CD8-positive, alpha-beta memory T cell (primary cell): ENCODE results near the gene PRSS38. TPM values are rescaled to one million over a fixed set of nuclear protein-coding genes. Genes with fewer than 3 reads are reported as not detected.
"Not testable (repeated sequence)": the region's sequence is repeated elsewhere in the genome, so short reads cannot be mapped to it uniquely, and the experiment has no call there.

Experiments
- CTCF ChIA-PET: fragments of 350-600 bp; sonication (Branson Sonifier 250); formaldehyde crosslinking; loops from one replicate; lab custom pipeline; 2021; ENCODE audit warnings: antibody characterized with exemption; lab: Charles Lee
- POLR2A ChIA-PET: fragments of 350-600 bp; sonication (Branson Sonifier 250); formaldehyde crosslinking; loops from one replicate; lab custom pipeline; 2021; ENCODE audit warnings: antibody characterized with exemption; lab: Charles Lee
- DNase-seq, 5 donors: peaks; one replicate each; pipeline versions ENCODE4 v3.0.0 to v3.0.0-alpha.2; 2020 to 2022; ENCODE audit warnings: mixed read lengths in 1 of 5
- H3K27ac ChIP-seq: one replicate; pipeline ENCODE4 v1.7.0; 2013; ENCODE audit warnings: low read depth, mild to moderate bottlenecking, low read length, moderate library complexity
- H3K27me3 ChIP-seq: 2 replicates; pipeline ENCODE4 v1.7.0; 2013; ENCODE audit warnings: low read length, mild to moderate bottlenecking; ENCODE audit not compliant: insufficient read depth, poor library complexity, severe bottlenecking
- H3K36me3 ChIP-seq: 2 replicates; pipeline ENCODE4 v1.7.0; 2013; ENCODE audit warnings: mild to moderate bottlenecking, low read length, moderate library complexity; ENCODE audit not compliant: insufficient read depth
- H3K4me1 ChIP-seq: 2 replicates; pipeline ENCODE4 v1.7.0; 2013; ENCODE audit warnings: mild to moderate bottlenecking, low read length, moderate library complexity; ENCODE audit not compliant: insufficient read depth
- H3K4me3 ChIP-seq: 2 replicates; pipeline ENCODE4 v1.7.0; 2013; ENCODE audit warnings: mild to moderate bottlenecking, low read length
- H3K9me3 ChIP-seq: 2 replicates; pipeline ENCODE4 v1.7.0; 2013; ENCODE audit warnings: mild to moderate bottlenecking, low read length
- H3K27ac Mint-ChIP-seq, 8 donors: one replicate each; pipeline ENCODE4 v1.8.0; 2020 to 2021; ENCODE audit warnings: mixed read lengths in 8 of 8, mild to moderate bottlenecking in 6 of 8, inconsistent platforms in 3 of 8, moderate library complexity in 3 of 8
- H3K27me3 Mint-ChIP-seq, 2 donors: one replicate each; pipeline ENCODE4 v1.8.0; 2020 to 2021; ENCODE audit warnings: mixed read lengths in 2 of 2, mild to moderate bottlenecking in 1 of 2, moderate library complexity in 1 of 2
- H3K36me3 Mint-ChIP-seq, 3 donors: one replicate each; pipeline ENCODE4 v1.8.0; 2020 to 2021; ENCODE audit warnings: mixed read lengths in 3 of 3, inconsistent platforms in 1 of 3, mild to moderate bottlenecking in 1 of 3
- H3K4me1 Mint-ChIP-seq, 3 donors: one replicate each; pipeline ENCODE4 v1.8.0; 2020 to 2021; ENCODE audit warnings: mixed read lengths in 3 of 3, inconsistent platforms in 1 of 3, mild to moderate bottlenecking in 1 of 3
- H3K4me3 Mint-ChIP-seq, 7 donors: one replicate each; pipeline ENCODE4 v1.8.0; 2020 to 2021; ENCODE audit warnings: mixed read lengths in 7 of 7, mild to moderate bottlenecking in 6 of 7, moderate library complexity in 4 of 7, inconsistent platforms in 2 of 7
- H3K9me3 Mint-ChIP-seq, 5 donors: one replicate each; pipeline ENCODE4 v1.8.0; 2020 to 2022; ENCODE audit warnings: mixed read lengths in 5 of 5, mild to moderate bottlenecking in 3 of 5, moderate library complexity in 2 of 5, inconsistent platforms in 1 of 5
- polyA plus RNA-seq: library from polyadenylated mRNA; unstranded; fragments of 300-500 nt; fragmentation: Illumina TruSeq; gene quantifications from one replicate; pipeline ENCODE4 v1.2.3, GENCODE V29; 2021
- total RNA-seq, 2 experiments: library from RNA; stranded (reverse); gene quantifications; one replicate each; pipeline ENCODE4 v1.2.3, GENCODE V29; 2021

Gene PRSS38
- total and polyA plus RNA-seq, 3 experiments from 2014 or later: not detected

GRCh38 chr1:227854189-227854588, 38.7 kb downstream of the PRSS38 start:
- H3K27me3 ChIP-seq: no peaks in the 10 kb centered on the region
- no peak overlapping the region for H3K27ac ChIP-seq
- H3K27me3 Mint-ChIP-seq: peaks cover 8 to 13% of the 10 kb centered on the region in 2 donors
- H3K4me3 ChIP-seq: no peak overlapping the region
- H3K36me3 Mint-ChIP-seq: peaks cover 0 to 1% (median 0%) of the 10 kb centered on the region in 3 donors
- ChIA-PET POLR2A (no interaction called here), CTCF (no interaction called here)
- DNase-seq: no peak
- H3K9me3 Mint-ChIP-seq: peaks cover 0 to under 1% (median under 1%) of the 10 kb centered on the region in 5 donors
- no peaks in the 10 kb centered on the region for H3K4me1 ChIP-seq
- H3K9me3 ChIP-seq: no peaks in the 10 kb centered on the region
- H3K4me3 Mint-ChIP-seq: no peak overlapping the region
- no peaks in the 10 kb centered on the region for H3K4me1 Mint-ChIP-seq
- no peak overlapping the region for H3K27ac Mint-ChIP-seq
- no peaks in the 10 kb centered on the region for H3K36me3 ChIP-seq

DNA sequence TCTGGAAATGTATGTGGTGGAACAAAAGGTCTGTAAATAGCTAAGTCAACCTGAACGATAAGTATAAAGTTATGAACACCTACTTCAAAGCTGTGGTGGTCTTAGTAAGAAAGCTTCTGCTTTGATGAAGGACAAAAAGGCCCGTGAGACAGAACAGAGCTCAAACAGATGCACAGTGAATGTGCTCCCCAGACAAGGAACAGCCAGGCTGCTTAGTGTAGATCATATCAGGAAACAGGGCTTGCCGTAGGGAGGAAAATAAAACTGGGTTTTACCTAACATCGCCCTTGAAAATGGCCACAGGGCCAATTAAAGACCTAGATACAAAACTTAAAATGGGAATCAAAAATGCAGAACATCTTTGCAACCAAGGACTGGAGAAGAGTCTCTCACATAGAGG, 40.2 kb downstream of the PRSS38 start:
- H3K4me3 Mint-ChIP-seq: no peak overlapping the region

GRCh38 chr1:227856147-227856858, 40.8 kb downstream of the PRSS38 start:
- Histone ChIP-seq H3K4me1 (no peaks in the 10 kb centered on the region), H3K4me3 (no peak overlapping the region), H3K36me3 (no peaks in the 10 kb centered on the region), H3K9me3 (no peaks in the 10 kb centered on the region), H3K27ac (no peak overlapping the region), H3K27me3 (no peaks in the 10 kb centered on the region)
- POLR2A ChIA-PET: no interaction called here
- Mint-ChIP-seq H3K4me1 (no peaks in the 10 kb centered on the region), H3K27me3 (peaks cover 8 to 13% of the 10 kb centered on the region in 2 donors), H3K36me3 (peaks cover 0 to 3% (median 0%) of the 10 kb centered on the region in 3 donors), H3K9me3 (no peaks in the 10 kb centered on the region), H3K4me3 (no peak overlapping the region), H3K27ac (no peak overlapping the region)
- DNase-seq: no peak
- CTCF ChIA-PET: no interaction called here

More for the DNA sequence above, 40.2 kb downstream of the PRSS38 start:
- POLR2A ChIA-PET: no interaction called here
- Histone ChIP-seq H3K27me3 (no peaks in the 10 kb centered on the region), H3K36me3 (no peaks in the 10 kb centered on the region), H3K4me1 (no peaks in the 10 kb centered on the region), H3K4me3 (no peak overlapping the region), H3K9me3 (no peaks in the 10 kb centered on the region), H3K27ac (no peak overlapping the region)
- no peak for DNase-seq
- CTCF ChIA-PET: no interaction called here
- Mint-ChIP-seq H3K27ac (no peak overlapping the region), H3K9me3 (no peaks in the 10 kb centered on the region), H3K4me1 (no peaks in the 10 kb centered on the region), H3K36me3 (peaks cover 0 to 2% (median 0%) of the 10 kb centered on the region in 3 donors), H3K27me3 (peaks cover 8 to 13% of the 10 kb centered on the region in 2 donors)

GRCh38 chr1:227864882-227865281, 49.4 kb downstream of the PRSS38 start:
- no peak for DNase-seq
- Mint-ChIP-seq H3K27ac (peak overlapping the region in 1 of 8 donors; percentile 86), H3K36me3 (peaks cover 0 to 13% (median 3%) of the 10 kb centered on the region in 3 donors), H3K4me1 (peaks cover 8 to 15% (median 9%) of the 10 kb centered on the region in 3 donors), H3K9me3 (peaks cover 7 to 16% (median 10%) of the 10 kb centered on the region in 5 donors), H3K4me3 (no peak overlapping the region), H3K27me3 (peaks cover 0 to 2% of the 10 kb centered on the region in 2 donors)
- ChIA-PET POLR2A (no interaction called here), CTCF (no interaction called here)
- Histone ChIP-seq H3K27ac (no peak overlapping the region), H3K9me3 (peaks cover 3% of the 10 kb centered on the region), H3K27me3 (no peaks in the 10 kb centered on the region), H3K36me3 (no peaks in the 10 kb centered on the region), H3K4me1 (peaks cover 8% of the 10 kb centered on the region), H3K4me3 (no peak overlapping the region)

GRCh38 chr1:227869279-227869842, 53.9 kb downstream of the PRSS38 start:
- CTCF ChIA-PET: no interaction called here

DNA sequence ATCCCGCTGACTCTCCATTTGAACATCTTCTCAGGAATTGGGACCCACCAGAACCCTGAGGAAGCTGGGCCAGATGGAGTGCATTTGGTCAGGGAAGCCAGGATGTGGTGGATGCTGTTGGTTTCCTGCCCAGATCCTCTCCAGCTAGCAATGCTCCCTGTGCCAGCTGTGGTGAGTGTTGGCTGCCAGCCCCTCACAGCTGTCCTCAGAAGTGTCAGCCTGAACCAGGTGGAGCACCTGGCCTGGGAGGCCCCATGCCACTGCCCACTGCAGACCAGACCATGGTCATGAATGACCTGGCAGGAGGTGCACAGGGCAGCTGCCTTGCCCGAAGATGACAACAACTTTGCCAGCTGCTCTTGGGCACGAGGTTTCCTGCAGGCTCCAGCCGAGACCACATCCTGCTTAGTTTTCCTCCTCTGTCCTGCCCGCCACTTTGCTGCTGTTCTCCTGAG, 54.4 kb downstream of the PRSS38 start:
- Mint-ChIP-seq H3K27me3 (peaks cover 8 to 14% of the 10 kb centered on the region in 2 donors), H3K36me3 (peaks cover 0 to 12% (median 0%) of the 10 kb centered on the region in 3 donors), H3K27ac (peak overlapping the region in 3 of 8 donors; percentile 20 to 52 (median 45)), H3K4me3 (peak overlapping the region in 6 of 7 donors; percentile 53 to 73 (median 66)), H3K9me3 (peaks cover 0 to 10% (median 3%) of the 10 kb centered on the region in 5 donors), H3K4me1 (peaks cover 28 to 37% (median 36%) of the 10 kb centered on the region in 3 donors)
- H3K4me3 ChIP-seq: no peak overlapping the region
- peaks cover 3% of the 10 kb centered on the region for H3K9me3 ChIP-seq
- no peaks in the 10 kb centered on the region for H3K27me3 ChIP-seq
- CTCF ChIA-PET: no interaction called here
- peaks cover 35% of the 10 kb centered on the region for H3K4me1 ChIP-seq
- no peaks in the 10 kb centered on the region for H3K36me3 ChIP-seq
- DNase-seq: peak in 1 of 5 donors; percentile 47
- POLR2A ChIA-PET: no interaction called here
- no peak overlapping the region for H3K27ac ChIP-seq

More at GRCh38 chr1:227869279-227869842, 53.9 kb downstream of the PRSS38 start:
- peak overlapping the region in 4 of 8 donors; percentile 1 to 67 (median 42) for H3K27ac Mint-ChIP-seq
- peaks cover 35% of the 10 kb centered on the region for H3K4me1 ChIP-seq
- H3K9me3 ChIP-seq: peaks cover 3% of the 10 kb centered on the region
- peaks cover 0 to 18% (median 3%) of the 10 kb centered on the region in 3 donors for H3K36me3 Mint-ChIP-seq
- POLR2A ChIA-PET: no interaction called here
- H3K9me3 Mint-ChIP-seq: peaks cover 5 to 15% (median 8%) of the 10 kb centered on the region in 5 donors
- H3K27me3 ChIP-seq: no peaks in the 10 kb centered on the region
- no peaks in the 10 kb centered on the region for H3K36me3 ChIP-seq
- H3K4me3 Mint-ChIP-seq: peak overlapping the region in 6 of 7 donors; percentile 0 to 73 (median 57)
- H3K27me3 Mint-ChIP-seq: peaks cover 8 to 9% of the 10 kb centered on the region in 2 donors
- H3K27ac ChIP-seq: no peak overlapping the region
- H3K4me1 Mint-ChIP-seq: peaks cover 28 to 37% (median 36%) of the 10 kb centered on the region in 3 donors
- no peak overlapping the region for H3K4me3 ChIP-seq
- no peak for DNase-seq

GRCh38 chr1:227870366-227870765, 54.9 kb downstream of the PRSS38 start:
- Histone ChIP-seq H3K27ac (no peak overlapping the region), H3K4me1 (peaks cover 35% of the 10 kb centered on the region), H3K4me3 (no peak overlapping the region), H3K27me3 (no peaks in the 10 kb centered on the region), H3K9me3 (no peaks in the 10 kb centered on the region), H3K36me3 (no peaks in the 10 kb centered on the region)
- ChIA-PET CTCF (no interaction called here), POLR2A (no interaction called here)
- H3K27me3 Mint-ChIP-seq: peaks cover 8 to 16% of the 10 kb centered on the region in 2 donors
- H3K4me1 Mint-ChIP-seq: peaks cover 28 to 37% (median 36%) of the 10 kb centered on the region in 3 donors
- peaks cover 0 to 8% (median 0%) of the 10 kb centered on the region in 5 donors for H3K9me3 Mint-ChIP-seq
- peak overlapping the region in 6 of 7 donors; percentile 53 to 73 (median 66) for H3K4me3 Mint-ChIP-seq
- no peak for DNase-seq
- H3K36me3 Mint-ChIP-seq: peaks cover 0 to 9% (median 1%) of the 10 kb centered on the region in 3 donors
- H3K27ac Mint-ChIP-seq: peak overlapping the region in 4 of 8 donors; percentile 1 to 52 (median 32)

- H3K4me3 Mint-ChIP-seq: peak overlapping the region in 3 of 7 donors; percentile 23 to 56 (median 26)
- DNase-seq, H3K27me3 ChIP-seq, H3K9me3 Mint-ChIP-seq, H3K9me3 ChIP-seq, H3K4me3 ChIP-seq, H3K36me3 ChIP-seq, H3K27ac ChIP-seq, POLR2A ChIA-PET: not testable (repeated sequence)
- H3K27ac Mint-ChIP-seq: peak overlapping the region in 1 of 8 donors; percentile 66
- peaks cover 28 to 37% (median 36%) of the 10 kb centered on the region in 3 donors for H3K4me1 Mint-ChIP-seq
- H3K27me3 Mint-ChIP-seq: peaks cover 8 to 16% of the 10 kb centered on the region in 2 donors
- H3K4me1 ChIP-seq: peaks cover 35% of the 10 kb centered on the region
- CTCF ChIA-PET: interaction anchor here (0.6 kb wide), 1 partner anchor 329 kb away, joined by 3 read pairs; no protein-coding TSS in a partner anchor
- H3K36me3 Mint-ChIP-seq: peaks cover 0 to 11% (median 1%) of the 10 kb centered on the region in 3 donors
Observed at GRCh38 chr1:227871892-227872291, 56.4 kb downstream of the PRSS38 start.
